Skin epidermis (tissue), 12 donors: ENCODE measurements around the gene AP2A1.
A peak's percentile ranks its signal among the peaks of the same experiment; 100 is the strongest.

ENCODE experiments used
- H3K27ac ChIP-seq, 21 experiments: fragments of 200-600 bp; sonication (generic) in 11 of 21; one replicate each; pipeline ENCODE4 v1.5.0; 2020; ENCODE audit warnings: mild to moderate bottlenecking in 3 of 21, inconsistent platforms in 2 of 21, moderate library complexity in 2 of 21
- H3K4me3 ChIP-seq, 7 experiments: fragments of 200-600 bp; sonication (generic) in 2 of 7; one replicate each; pipeline ENCODE4 v1.5.0; 2020; ENCODE audit warnings: inconsistent platforms in 2 of 7, mild to moderate bottlenecking in 2 of 7, moderate library complexity in 1 of 7

AP2A1 gene

GRCh38 chr19:49790866-49791265 is 24.1 kb downstream of the AP2A1 start:
- H3K4me3 ChIP-seq = no peak overlapping the region
- no peak overlapping the region for H3K27ac ChIP-seq

DNA sequence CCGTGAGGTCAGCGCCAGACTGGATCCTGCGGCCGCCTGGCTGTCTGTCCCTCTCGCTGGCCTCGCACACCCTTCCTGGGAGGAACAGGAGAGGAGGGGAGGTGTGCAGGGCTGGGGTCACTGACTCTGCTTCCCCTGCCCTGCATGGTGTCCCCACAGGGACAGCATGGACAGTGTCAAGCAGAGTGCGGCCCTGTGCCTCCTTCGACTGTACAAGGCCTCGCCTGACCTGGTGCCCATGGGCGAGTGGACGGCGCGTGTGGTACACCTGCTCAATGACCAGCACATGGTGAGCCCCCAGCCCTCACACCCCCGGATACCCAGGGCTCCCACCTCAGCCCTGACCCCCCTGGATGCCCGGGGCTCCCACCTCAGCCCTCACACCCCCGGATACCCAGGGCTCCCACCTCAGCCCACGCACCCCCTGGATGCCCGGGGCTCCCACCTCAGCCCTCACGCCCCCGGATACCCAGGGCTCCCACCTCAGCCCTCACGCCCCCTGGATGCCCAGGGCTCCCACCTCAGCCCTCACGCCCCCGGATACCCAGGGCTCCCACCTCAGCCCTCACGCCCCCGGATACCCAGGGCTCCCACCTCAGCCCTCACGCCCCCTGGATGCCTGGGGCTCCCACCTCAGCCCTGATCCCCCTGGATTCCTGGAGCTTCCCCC is 25.1 kb downstream of the AP2A1 start:
- no peak overlapping the region for H3K4me3 ChIP-seq
- no peak overlapping the region for H3K27ac ChIP-seq

- no peak overlapping the region for H3K27ac ChIP-seq
Observed at GRCh38 chr19:49792829-49793560, 26.2 kb downstream of the AP2A1 start.

DNA sequence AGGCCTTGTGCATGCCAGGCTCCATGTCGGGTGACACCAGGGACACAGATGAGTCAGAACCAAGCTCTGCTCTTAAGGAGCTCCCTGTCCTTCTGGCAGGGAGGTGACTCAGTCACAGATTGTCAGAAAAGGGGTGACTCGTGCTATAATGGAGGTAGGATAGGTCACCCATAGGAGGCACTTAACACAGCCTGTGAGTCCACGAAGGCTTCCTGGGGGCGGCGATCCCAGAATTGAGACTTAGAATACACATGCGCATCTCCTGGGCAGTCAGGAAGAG is 26.7 kb downstream of the AP2A1 start:
- H3K27ac ChIP-seq = no peak overlapping the region
- H3K4me3 ChIP-seq = no peak overlapping the region

More at GRCh38 chr19:49792829-49793560, 26.2 kb downstream of the AP2A1 start:
- H3K4me3 ChIP-seq = no peak overlapping the region

DNA sequence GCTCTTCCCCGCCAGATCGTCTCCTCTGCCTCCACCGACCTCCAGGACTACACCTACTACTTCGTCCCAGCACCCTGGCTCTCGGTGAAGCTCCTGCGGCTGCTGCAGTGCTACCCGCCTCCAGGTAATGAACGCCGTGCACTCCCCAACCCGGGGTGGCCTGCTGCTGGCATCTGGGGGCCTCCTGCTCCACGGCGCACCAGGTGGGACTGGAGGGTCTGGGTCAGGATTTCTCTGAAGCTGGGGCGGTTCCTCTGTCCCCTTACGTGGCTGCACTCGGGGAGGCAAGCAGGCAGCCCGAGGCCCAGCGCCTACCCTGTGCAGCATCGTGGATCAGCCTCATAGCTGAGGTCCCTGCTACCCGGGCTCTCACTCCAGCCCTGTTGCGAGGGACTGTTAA is 28.8 kb downstream of the AP2A1 start:
- H3K4me3 ChIP-seq = no peak overlapping the region

DNA sequence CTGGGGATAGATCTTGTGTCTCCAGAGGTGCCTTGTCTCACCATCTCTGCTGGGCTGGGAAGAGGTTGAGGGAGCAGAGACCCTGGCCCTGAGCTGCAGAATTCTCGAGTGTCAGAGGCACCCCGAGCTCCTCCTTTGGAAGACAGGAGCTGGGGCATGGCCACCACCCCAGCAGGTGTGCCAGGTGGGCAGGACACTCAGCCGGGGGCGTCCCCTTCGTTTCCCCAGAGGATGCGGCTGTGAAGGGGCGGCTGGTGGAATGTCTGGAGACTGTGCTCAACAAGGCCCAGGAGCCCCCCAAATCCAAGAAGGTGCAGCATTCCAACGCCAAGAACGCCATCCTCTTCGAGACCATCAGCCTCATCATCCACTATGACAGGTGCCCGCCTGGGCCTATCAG is 31.8 kb downstream of the AP2A1 start:
- no peak overlapping the region for H3K27ac ChIP-seq
- H3K4me3 ChIP-seq = no peak overlapping the region

More for the DNA sequence above, 28.8 kb downstream of the AP2A1 start:
- no peak overlapping the region for H3K27ac ChIP-seq

GRCh38 chr19:49799271-49799797 is 32.5 kb downstream of the AP2A1 start:
- no peak overlapping the region for H3K4me3 ChIP-seq
- no peak overlapping the region for H3K27ac ChIP-seq

- no peak overlapping the region for H3K27ac ChIP-seq
- no peak overlapping the region for H3K4me3 ChIP-seq
Observed at GRCh38 chr19:49799798-49800376, 33.1 kb downstream of the AP2A1 start.

- Histone ChIP-seq H3K4me3 (no peak overlapping the region), H3K27ac (no peak overlapping the region)
Observed at GRCh38 chr19:49800771-49801170, 34.0 kb downstream of the AP2A1 start.

- Histone ChIP-seq H3K4me3 (peak overlapping the region in 2 of 7 experiments; percentile 4 to 10), H3K27ac (peak overlapping the region in 6 of 21 experiments; percentile 25 to 70 (median 46))
Observed at GRCh38 chr19:49801401-49801888, 34.6 kb downstream of the AP2A1 start.

DNA sequence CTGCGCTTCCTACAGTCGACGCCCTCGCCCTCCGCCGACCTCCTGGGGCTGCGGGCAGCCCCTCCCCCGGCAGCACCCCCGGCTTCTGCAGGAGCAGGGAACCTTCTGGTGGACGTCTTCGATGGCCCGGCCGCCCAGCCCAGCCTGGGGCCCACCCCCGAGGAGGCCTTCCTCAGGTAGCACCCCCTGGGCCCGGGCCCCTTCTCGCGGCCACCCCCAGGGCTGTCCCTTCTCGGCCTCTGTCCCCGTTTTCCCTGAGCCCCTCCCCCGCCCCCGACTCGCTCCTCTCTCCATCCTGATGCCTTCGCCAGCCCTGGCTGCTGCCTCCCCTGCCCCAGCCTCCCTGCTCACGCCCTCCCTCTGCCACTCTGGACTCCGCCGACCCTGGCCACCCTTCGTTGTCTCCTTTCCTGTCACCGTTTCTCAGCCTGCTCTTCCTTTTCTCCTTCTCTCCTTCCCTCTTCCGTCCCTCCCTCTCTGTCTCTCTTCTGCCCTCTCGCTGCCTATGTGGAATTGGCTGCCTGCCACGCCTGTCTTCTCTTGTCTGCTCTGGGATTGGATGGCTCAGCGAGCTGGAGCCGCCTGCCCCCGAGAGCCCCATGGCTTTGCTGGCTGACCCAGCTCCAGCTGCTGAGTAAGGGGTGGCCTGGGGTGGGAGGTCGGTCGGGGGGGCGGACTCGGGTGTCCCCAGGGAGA is 35.3 kb downstream of the AP2A1 start:
- H3K27ac ChIP-seq = peak overlapping the region in 7 of 21 experiments; percentile 41 to 70 (median 51)
- peak overlapping the region in 2 of 7 experiments; percentile 4 to 10 for H3K4me3 ChIP-seq

DNA sequence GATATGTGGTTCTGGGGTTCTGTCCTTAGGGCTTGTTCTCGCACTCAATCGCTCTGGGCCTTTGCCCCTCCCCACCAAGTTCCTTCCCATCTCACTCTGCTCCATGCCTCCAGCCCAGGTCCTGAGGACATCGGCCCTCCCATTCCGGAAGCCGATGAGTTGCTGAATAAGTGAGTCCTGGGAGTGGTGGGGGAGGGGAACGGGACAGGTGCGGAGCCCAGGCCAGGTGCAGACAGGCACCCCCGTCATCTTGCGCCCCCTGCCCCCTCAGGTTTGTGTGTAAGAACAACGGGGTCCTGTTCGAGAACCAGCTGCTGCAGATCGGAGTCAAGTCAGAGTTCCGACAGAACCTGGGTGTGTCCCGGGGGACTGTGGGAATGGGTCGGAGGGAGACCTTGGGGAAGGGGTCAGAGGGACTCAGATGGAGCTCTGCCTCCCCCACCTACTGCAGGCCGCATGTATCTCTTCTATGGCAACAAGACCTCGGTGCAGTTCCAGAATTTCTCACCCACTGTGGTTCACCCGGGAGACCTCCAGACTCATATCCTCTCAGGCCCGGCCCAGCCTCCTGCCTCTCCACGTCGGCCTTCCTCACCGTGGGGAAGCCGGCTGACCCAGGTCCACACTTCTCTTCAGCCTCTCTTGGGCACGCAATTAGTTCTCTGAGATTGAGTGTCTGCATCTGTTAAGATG is 36.2 kb downstream of the AP2A1 start:
- Histone ChIP-seq H3K4me3 (no peak overlapping the region), H3K27ac (peak overlapping the region in 2 of 21 experiments; percentile 52 to 54)

DNA sequence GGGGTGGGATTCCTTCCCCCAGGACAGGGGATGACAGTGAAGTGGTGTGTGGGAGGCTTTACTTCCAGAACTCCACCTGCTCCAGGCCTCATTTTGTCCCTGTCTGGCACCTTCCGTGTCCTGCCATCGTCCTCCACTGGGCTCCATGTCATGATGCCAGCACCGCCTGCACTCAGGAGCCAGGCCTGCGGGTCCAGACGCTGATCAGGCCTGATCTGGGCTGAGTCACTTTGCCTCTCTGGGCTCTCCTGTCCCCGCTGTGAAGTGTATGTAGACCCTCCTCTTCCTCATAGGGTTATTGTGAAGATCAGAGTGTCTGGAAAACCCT is 36.7 kb downstream of the AP2A1 start:
- Histone ChIP-seq H3K27ac (no peak overlapping the region), H3K4me3 (no peak overlapping the region)

DNA sequence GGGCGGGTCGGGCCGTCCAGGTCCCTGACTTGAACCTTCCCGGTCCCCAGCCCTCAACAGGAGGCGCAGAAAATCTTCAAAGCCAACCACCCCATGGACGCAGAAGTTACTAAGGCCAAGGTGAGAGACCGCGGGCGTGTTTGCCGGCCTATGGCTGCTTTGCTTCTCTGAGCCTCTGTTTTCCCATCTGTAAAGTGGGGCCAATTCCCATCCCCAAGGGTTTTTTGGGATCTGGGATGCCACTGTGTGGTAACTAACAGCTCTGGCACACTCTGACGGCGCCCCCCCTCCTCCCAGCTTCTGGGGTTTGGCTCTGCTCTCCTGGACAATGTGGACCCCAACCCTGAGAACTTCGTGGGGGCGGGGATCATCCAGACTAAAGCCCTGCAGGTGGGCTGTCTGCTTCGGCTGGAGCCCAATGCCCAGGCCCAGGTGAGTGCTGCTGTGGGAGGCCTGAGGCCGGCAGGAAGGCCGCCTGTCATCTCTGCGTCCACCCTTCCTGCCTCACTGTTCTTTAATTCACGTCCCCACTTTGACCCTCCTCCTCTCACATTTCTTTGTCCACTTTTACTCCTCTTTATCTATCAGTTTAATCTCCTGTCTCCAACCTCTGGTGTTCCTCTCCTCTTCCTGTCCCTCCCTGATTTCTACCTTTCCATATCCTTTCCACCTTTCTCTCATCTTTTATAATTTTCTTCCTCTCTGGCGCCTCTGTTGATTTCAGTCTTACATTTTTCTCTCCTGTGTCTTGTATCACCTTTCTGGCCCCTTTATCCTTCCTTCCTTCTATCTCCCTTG is 39.2 kb downstream of the AP2A1 start:
- Histone ChIP-seq H3K27ac (peak overlapping the region in 2 of 21 experiments; percentile 2 to 9), H3K4me3 (no peak overlapping the region)

DNA sequence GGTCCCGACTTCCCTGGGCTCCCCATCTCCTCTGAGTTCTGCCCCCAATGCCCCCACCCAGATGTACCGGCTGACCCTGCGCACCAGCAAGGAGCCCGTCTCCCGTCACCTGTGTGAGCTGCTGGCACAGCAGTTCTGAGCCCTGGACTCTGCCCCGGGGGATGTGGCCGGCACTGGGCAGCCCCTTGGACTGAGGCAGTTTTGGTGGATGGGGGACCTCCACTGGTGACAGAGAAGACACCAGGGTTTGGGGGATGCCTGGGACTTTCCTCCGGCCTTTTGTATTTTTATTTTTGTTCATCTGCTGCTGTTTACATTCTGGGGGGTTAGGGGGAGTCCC is 39.8 kb downstream of the AP2A1 start:
- H3K27ac ChIP-seq = peak overlapping the region in 3 of 21 experiments; percentile 2 to 23 (median 9)
- no peak overlapping the region for H3K4me3 ChIP-seq

DNA sequence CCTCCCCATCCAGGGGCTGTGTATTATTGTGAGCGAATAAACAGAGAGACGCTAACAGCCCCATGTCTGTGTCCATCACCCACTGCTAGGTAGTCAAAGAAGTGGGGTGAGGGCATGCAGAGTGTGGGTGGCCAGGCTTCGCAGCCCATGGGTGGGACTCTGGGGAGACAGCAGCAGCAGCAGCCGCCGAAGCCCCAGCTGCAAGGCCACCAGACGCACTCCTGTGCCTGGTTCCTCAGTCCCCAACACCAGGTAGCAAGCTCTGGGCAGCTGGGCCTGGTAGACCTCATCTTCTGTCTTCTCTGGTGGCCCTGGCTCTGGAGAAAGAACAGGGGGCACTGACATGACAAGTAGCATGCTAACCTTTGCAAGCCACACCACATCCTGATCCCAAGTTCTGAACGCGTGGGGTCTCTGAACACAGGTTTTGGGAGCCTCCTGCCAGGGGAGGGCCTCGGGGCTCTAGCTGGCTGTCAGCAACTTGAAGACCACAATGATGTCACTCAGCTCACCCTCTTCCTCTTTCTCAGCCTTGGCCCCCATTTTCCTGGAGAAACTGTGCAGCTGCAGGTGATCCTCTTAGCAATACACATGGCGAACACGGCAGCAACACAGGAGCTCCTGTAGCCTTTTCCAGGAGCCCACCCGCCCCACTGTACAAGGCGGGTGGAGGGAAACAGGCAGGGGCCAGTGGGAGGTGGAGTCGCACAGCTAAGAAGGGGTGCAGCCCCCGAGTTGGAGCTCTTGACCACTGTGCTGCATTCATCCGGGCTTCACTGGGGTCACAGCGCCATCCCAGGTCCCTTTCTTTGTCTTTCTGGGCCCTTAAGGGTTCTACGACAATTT is 40.5 kb downstream of the AP2A1 start:
- peak overlapping the region in 5 of 21 experiments; percentile 2 to 42 (median 14) for H3K27ac ChIP-seq
- no peak overlapping the region for H3K4me3 ChIP-seq

- Histone ChIP-seq H3K4me3 (peak overlapping the region in 5 of 7 experiments; percentile 53 to 64 (median 58)), H3K27ac (peak overlapping the region in 10 of 21 experiments; percentile 11 to 85 (median 56))
Observed at GRCh38 chr19:49807904-49808675, 41.3 kb downstream of the AP2A1 start.
